K562 (cell line): Measurements from ENCODE around the gene POLR2H. TPM values are rescaled to one million over a fixed set of nuclear protein-coding genes. Genes with fewer than 3 reads are reported as not detected.

ENCODE experiments used
- C11orf30 ChIP-seq: fragments of 450-650 bp; IDR thresholded peaks from 2 replicates; pipeline ENCODE4 v1.6.1; 2016; ENCODE audit warnings: low read depth, mild to moderate bottlenecking
- CBFA2T3 ChIP-seq: fragments of 450-650 bp; IDR thresholded peaks from 2 replicates; pipeline ENCODE4 v1.6.1; 2017
- CEBPZ ChIP-seq: fragments of 150-350 bp; IDR thresholded peaks from 2 replicates; pipeline ENCODE4 v1.6.1; 2014; ENCODE audit warnings: low read depth, mild to moderate bottlenecking, low read length, borderline replicate concordance
- CHAMP1 ChIP-seq: fragments of 450-650 bp; IDR thresholded peaks from 2 replicates; pipeline ENCODE4 v1.6.1; 2016; ENCODE audit warnings: mild to moderate bottlenecking
- KLF16 ChIP-seq: IDR thresholded peaks from 2 replicates; pipeline ENCODE4 v1.6.1; 2016; ENCODE audit warnings: antibody characterized with exemption
- POU5F1 ChIP-seq: fragments of 150-350 bp; IDR thresholded peaks from 2 replicates; pipeline ENCODE4 v1.6.1; 2014; ENCODE audit warnings: borderline replicate concordance, low read length, low read depth, mild to moderate bottlenecking; ENCODE audit not compliant: partially characterized antibody
- TCF7L2 ChIP-seq: fragments of 150-350 bp; IDR thresholded peaks from 2 replicates; pipeline ENCODE4 v1.6.1; 2016; ENCODE audit warnings: low read depth, mild to moderate bottlenecking, low read length, moderate library complexity
- USF2 ChIP-seq: sonication (generic); formaldehyde crosslinking; IDR thresholded peaks from 2 replicates; pipeline ENCODE4 v1.5.0; 2020; ENCODE audit warnings: missing genetic modification reagents
- ZNF184 ChIP-seq: sonication (generic); formaldehyde crosslinking; IDR thresholded peaks from 2 replicates; pipeline ENCODE4 v1.5.0; 2020; ENCODE audit warnings: missing genetic modification reagents
- ZNF277 ChIP-seq: fragments of 250-450 bp; sonication (Bioruptor Pico); IDR thresholded peaks from 2 replicates; pipeline ENCODE4 v1.8.0; 2022; ENCODE audit warnings: inconsistent platforms, mild to moderate bottlenecking, moderate library complexity, borderline replicate concordance
- polyA plus RNA-seq, 8 experiments: library from polyadenylated mRNA; depleted of rRNA in 4 of 8; stranded (reverse) in 5 of 8; unstranded in 3 of 8; fragments of >200 nt; fragmentation: Nextera tagmentation in 2 of 8; fragmentation: Illumina TruSeq in 1 of 8; extraction: Ambion mirVana in 2 of 8; extraction: Trizol in 1 of 8; gene quantifications; 2 replicates each; pipeline versions ENCODE4 v1.2.1 to v1.2.3, GENCODE V29; 2011 to 2014; ENCODE audit warnings: inconsistent platforms in 1 of 8, missing spikeins in 1 of 8
- total RNA-seq, 7 experiments: library from RNA; depleted of rRNA in 6 of 7; stranded (reverse); fragments of >200 nt in 6 of 7; fragmentation: Illumina TruSeq in 2 of 7; extraction: Trizol in 2 of 7; gene quantifications; 2 replicates each; pipeline versions ENCODE4 v1.2.1 to v1.2.3, GENCODE V29; 2011 to 2021; ENCODE audit warnings: low replicate concordance in 1 of 7

Gene POLR2H
- total and polyA plus RNA-seq, 9 of the 15 experiments (the other 6 are each of a cell fraction or from before 2014, with no cell fraction given), result 128 to 512 (median 220) TPM

- TF ChIP-seq ZNF277 (CRISPR knock-in tag) (no peak), KLF16 (no peak), CHAMP1 (no peak), POU5F1 (no peak), C11orf30 (no peak), CEBPZ (no peak), TCF7L2 (no peak), CBFA2T3 (no peak), USF2 (CRISPR knock-in tag) (no peak), ZNF184 (no peak)
Measured at GRCh38 chr3:184384856-184385422, 23.4 kb downstream of the POLR2H start (continued).
